ENCODE data around the gene PRAMEF10.
"Not testable (repeated sequence)": the region's sequence is repeated elsewhere in the genome, so short reads cannot be mapped to it uniquely, and the experiment has no call there.

Gene PRAMEF10

GRCh38 chr1:12898170-12898569 lies at the start of gene PRAMEF10:
TSS of gene PRAMEF10 (minus strand) at chr1:12898270. CDS start at chr1:12895847, 2,423 bp downstream.
- not testable (repeated sequence) for DNase-seq

GRCh38 chr1:12947480-12947879 lies 49.4 kb upstream of the PRAMEF10 start, which contains the start of gene PRAMEF6:
TSS of gene PRAMEF6 (minus strand) at chr1:12947580. CDS start at chr1:12942518, 5,062 bp downstream.
- not testable (repeated sequence) for DNase-seq

- DNase-seq, result not testable (repeated sequence)
These were observed 26.3 kb upstream of the PRAMEF10 start for GRCh38 chr1:12924368-12924767.

GRCh38 chr1:12921749-12922148 lies 23.7 kb upstream of the PRAMEF10 start:
- DNase-seq, result not testable (repeated sequence)

- DNase-seq, result not testable (repeated sequence)
These were observed 18.2 kb upstream of the PRAMEF10 start, which contains the start of gene PRAMEF7 for GRCh38 chr1:12916310-12916709. TSS of gene PRAMEF7 (plus strand) at chr1:12916610. CDS start at chr1:12917693, 1,083 bp downstream.

GRCh38 chr1:12903793-12904572 lies 5.9 kb upstream of the PRAMEF10 start:
- DNase-seq, result not testable (repeated sequence)

- not testable (repeated sequence) for DNase-seq
These were observed 1.1 kb upstream of the PRAMEF10 start for GRCh38 chr1:12899186-12899585.

GRCh38 chr1:12886101-12886500 lies 12.0 kb downstream of the PRAMEF10 start, which contains the start of gene PRAMEF4:
TSS of gene PRAMEF4 (minus strand) at chr1:12886201. CDS start at chr1:12883394, 2,807 bp downstream.
- not testable (repeated sequence) for DNase-seq

- DNase-seq, result not testable (repeated sequence)
These were observed 19.6 kb downstream of the PRAMEF10 start for GRCh38 chr1:12878453-12878852.

GRCh38 chr1:12863131-12863880 lies 34.8 kb downstream of the PRAMEF10 start:
- not testable (repeated sequence) for DNase-seq

GRCh38 chr1:12856786-12857185 lies 41.3 kb downstream of the PRAMEF10 start, which contains the start of gene PRAMEF2:
TSS of gene PRAMEF2 (plus strand) at chr1:12857086. CDS start at chr1:12859010, 1,924 bp downstream.
- DNase-seq, result not testable (repeated sequence)

GRCh38 chr1:12851779-12852178 lies 46.3 kb downstream of the PRAMEF10 start:
- DNase-seq, result no peak

- DNase-seq, result not testable (repeated sequence)
These were observed 49.5 kb downstream of the PRAMEF10 start, which contains the start of gene HNRNPCL1 for GRCh38 chr1:12848620-12849019. TSS of gene HNRNPCL1 (minus strand) at chr1:12848720. CDS start at chr1:12848289, 431 bp downstream.
